Measurements from ENCODE around the gene TNFRSF14. TPM values are rescaled to one million over a fixed set of nuclear protein-coding genes. Genes with fewer than 3 reads are reported as not detected.

Gene TNFRSF14
- total RNA-seq, 1 donor from 2014 or later: 8.5 TPM

DNA sequence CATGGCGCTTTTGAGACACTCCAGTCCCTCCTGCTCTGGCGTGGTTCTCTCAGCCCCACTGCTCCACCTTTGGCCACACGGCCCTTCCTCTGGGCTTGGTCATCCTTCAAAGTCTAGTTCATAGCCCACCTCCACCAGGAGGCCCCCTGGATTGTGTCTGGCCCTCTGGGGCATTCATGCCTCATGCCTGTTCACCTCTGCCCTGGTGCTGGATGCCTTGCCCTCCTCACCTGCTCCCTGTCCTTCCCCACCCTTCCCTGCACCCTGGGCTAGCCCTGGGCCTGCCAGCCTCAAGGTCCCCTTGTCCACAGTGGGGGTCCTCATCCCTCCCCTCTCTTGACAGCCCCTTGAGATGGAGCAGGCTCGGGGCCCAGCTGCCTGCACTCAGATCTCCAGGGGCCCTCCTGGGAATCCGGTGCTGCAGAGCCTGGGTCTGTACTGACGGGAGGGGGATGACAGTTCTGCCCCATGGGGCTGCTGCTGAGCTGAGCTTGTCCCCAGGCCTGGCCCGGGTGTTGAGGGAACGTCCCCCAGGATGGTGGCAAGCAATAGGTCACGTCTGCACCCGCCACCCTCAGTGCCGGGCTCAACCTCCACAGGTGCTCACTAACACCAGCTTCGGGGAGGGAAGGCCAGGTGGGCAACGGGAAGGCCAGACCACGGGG is 48.8 kb downstream of the TNFRSF14 start:
- H3K9me3 Mint-ChIP-seq: no peaks in the 10 kb centered on the region
- TF ChIP-seq, protein P1, sequence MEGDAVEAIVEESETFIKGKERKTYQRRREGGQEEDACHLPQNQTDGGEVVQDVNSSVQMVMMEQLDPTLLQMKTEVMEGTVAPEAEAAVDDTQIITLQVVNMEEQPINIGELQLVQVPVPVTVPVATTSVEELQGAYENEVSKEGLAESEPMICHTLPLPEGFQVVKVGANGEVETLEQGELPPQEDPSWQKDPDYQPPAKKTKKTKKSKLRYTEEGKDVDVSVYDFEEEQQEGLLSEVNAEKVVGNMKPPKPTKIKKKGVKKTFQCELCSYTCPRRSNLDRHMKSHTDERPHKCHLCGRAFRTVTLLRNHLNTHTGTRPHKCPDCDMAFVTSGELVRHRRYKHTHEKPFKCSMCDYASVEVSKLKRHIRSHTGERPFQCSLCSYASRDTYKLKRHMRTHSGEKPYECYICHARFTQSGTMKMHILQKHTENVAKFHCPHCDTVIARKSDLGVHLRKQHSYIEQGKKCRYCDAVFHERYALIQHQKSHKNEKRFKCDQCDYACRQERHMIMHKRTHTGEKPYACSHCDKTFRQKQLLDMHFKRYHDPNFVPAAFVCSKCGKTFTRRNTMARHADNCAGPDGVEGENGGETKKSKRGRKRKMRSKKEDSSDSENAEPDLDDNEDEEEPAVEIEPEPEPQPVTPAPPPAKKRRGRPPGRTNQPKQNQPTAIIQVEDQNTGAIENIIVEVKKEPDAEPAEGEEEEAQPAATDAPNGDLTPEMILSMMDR (conservative IDR thresholded peaks at IDR 0.05): no peak
- peak; percentile 62 for DNase-seq (ENCODE audit: extremely low spot score, unreplicated experiment)
- no peaks in the 10 kb centered on the region for H3K4me1 Mint-ChIP-seq (ENCODE audit: unreplicated experiment)
- peaks cover 18% of the 10 kb centered on the region for H3K27me3 Mint-ChIP-seq
- no peaks in the 10 kb centered on the region for H3K36me3 Mint-ChIP-seq
- no peak overlapping the region for H3K27ac Mint-ChIP-seq
- H3K4me3 Mint-ChIP-seq: no peak overlapping the region

DNA sequence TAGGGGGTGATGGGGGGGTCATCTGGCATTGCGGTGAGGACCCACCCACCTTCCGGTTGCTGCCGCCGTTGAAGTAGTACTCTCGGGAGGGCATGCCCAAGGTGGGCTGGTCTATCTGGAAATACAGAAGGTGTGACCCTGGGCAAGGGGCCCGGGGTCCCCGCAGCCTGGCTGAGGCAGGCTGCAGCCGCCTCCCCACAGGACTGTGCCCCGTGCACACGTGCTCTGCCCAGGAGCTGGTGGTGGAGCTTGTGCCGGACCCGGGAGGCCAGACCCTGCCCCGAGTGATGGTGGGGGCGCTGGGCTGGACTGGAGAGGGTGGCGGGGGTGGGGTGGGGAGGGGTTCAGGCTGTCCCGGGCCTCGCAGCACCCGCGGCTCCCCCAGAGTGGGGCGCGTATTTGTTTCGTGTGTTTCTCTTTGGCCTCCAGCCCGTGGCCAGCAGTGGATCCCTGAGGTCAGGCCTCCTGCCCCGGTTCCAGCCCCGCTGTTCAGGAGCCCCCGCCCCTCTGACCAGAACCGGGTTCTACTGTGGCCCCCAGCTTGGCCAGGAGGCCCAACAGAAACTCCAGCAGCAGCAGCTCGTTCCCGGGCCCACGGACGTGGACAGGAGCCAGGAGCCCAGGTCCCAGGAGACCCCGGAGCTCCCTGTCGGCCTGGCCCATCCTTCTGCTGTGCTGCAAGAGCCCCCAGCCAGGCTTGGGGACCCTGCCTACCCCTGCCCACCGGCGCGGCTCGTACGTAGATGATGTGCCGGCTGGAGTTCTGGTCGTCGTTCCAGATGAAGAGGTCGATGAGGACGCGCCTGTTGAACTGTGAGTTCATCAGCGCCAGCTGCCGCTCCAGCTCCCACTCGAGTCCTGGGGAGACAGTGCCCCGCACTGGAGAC is 49.6 kb downstream of the TNFRSF14 start:
- Mint-ChIP-seq H3K36me3 (no peaks in the 10 kb centered on the region), H3K4me1 (ENCODE audit: unreplicated experiment) (no peaks in the 10 kb centered on the region), H3K9me3 (no peaks in the 10 kb centered on the region), H3K27me3 (peaks cover 18% of the 10 kb centered on the region), H3K4me3 (no peak overlapping the region), H3K27ac (no peak overlapping the region)
- peak; percentile 67 for DNase-seq (ENCODE audit: extremely low spot score, unreplicated experiment)
- TF ChIP-seq, protein P1 (conservative IDR thresholded peaks at IDR 0.05): no peak

DNA sequence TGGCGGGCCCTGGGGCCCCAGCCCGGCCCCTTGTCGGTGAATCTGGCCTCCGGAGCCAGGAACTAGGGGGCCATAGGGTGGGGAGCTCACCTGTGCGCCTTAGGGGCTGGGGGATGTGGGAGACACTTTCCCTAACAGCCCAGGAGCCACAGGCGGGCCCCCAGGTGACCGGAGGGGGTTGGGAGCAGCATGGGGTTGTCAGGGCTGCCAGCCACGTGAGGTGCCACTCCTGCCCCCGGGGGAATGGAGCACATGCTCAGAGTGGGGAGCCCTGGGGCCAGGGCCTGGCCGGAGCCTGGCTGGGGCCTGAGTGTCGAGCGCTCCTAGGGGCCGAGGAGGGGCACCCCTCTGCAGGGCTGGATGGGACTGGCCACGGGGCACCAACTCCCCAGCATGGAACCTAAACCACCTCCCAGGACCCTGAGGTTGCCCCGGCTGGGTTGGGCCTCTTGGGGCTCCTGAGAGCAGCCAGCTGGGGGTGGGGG is 50.3 kb downstream of the TNFRSF14 start:
- TF ChIP-seq, protein P1 (conservative IDR thresholded peaks at IDR 0.05): no peak
- Mint-ChIP-seq H3K9me3 (no peaks in the 10 kb centered on the region), H3K27ac (no peak overlapping the region), H3K36me3 (no peaks in the 10 kb centered on the region), H3K4me1 (ENCODE audit: unreplicated experiment) (no peaks in the 10 kb centered on the region), H3K4me3 (no peak overlapping the region), H3K27me3 (peaks cover 12% of the 10 kb centered on the region)
- peak; percentile 55 for DNase-seq (ENCODE audit: extremely low spot score, unreplicated experiment)

DNA sequence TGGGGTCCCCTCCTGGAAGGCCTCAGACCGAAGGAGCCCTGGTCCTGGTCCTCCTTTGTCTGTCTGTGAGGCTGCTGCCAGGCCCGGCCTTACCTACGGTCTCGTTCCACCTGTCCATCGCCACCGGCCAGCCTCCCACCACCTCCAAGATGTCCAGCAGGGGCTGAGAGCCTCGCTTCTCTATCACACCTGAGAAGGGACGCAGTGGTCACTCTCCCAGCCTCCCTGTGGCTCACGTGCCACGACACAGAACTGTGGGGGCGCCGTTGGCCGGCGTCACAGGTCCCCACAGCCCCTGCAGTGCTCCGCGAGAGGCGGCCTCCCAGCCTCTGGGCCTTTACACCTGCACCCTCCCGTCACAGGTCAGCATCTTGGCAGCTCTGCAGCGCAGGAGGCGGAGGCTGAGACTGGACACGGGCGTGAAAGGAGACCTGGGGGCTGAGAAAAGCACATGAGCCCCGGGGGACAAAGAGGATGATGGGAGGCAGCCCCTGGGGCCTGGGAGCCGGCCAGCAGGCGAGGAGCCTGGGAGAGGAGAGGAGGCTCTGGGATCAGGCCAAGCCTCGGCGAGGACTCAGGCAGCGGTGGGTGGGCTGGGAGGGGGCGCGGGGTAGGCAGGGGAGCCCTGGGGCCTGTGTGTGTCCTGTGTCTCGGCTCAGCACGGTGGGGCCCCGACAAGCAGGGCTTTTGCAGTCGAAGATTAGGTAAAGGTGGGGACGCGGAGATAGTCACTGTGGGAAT is 50.9 kb downstream of the TNFRSF14 start:
- Mint-ChIP-seq H3K36me3 (no peaks in the 10 kb centered on the region), H3K27me3 (peaks cover 9% of the 10 kb centered on the region), H3K27ac (no peak overlapping the region), H3K9me3 (no peaks in the 10 kb centered on the region), H3K4me1 (ENCODE audit: unreplicated experiment) (no peaks in the 10 kb centered on the region), H3K4me3 (no peak overlapping the region)
- DNase-seq (ENCODE audit: extremely low spot score, unreplicated experiment): peak; percentile 66
- TF ChIP-seq, protein P1 (conservative IDR thresholded peaks at IDR 0.05): no peak

DNA sequence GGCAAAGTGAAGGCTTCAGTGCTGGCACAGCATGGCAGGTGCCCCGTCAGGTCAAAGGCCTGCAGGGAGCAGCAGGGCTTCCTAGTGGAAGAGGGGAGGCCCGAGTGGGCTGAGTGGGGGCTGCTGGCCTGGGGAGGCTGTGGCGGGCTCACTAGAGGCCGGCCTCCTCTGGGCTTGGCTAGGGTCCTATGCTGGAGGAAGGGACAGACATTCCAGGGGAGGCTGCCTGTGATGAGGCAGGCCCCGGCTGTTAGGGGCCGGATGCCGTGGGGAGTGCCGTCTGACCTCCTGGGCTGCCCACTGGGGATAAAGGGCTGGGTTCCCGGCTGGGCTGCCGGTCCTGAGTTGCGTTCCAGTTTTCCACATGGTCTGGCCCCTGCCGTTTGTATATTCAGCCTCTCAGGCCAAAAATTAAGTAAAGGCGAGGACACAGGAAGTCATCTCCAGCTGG is 51.5 kb downstream of the TNFRSF14 start:
- Mint-ChIP-seq H3K9me3 (no peaks in the 10 kb centered on the region), H3K27ac (no peak overlapping the region), H3K4me3 (no peak overlapping the region), H3K4me1 (ENCODE audit: unreplicated experiment) (no peaks in the 10 kb centered on the region), H3K27me3 (peaks cover 2% of the 10 kb centered on the region), H3K36me3 (no peaks in the 10 kb centered on the region)
- TF ChIP-seq, protein P1 (conservative IDR thresholded peaks at IDR 0.05): no peak
- DNase-seq (ENCODE audit: extremely low spot score, unreplicated experiment): no peak
